HCT116 (cell line): Measurements from ENCODE around the gene CCDC14. TPM values are rescaled to one million over a fixed set of nuclear protein-coding genes. Genes with fewer than 3 reads are reported as not detected.

Source experiments
- ATAC-seq: fragments of 200-7000 bp; cut with Tn5 transposase; 2 replicates; pipeline ENCODE4 v1.9.1; 2020; ENCODE audit warnings: mild to moderate bottlenecking, moderate library complexity
- BruUV-seq: library from RNA; stranded (reverse); fragments of 400-500 nt; replicated peaks from 2 replicates; lab custom pipeline; 2021; lab: Mats Ljungman, UMichigan
- CTCF ChIA-PET: fragments of 300-600 bp; sonication (Branson Sonifier 250); formaldehyde crosslinking; loops from one replicate; lab custom pipeline; 2021; ENCODE audit warnings: antibody characterized with exemption; lab: Charles Lee
- POLR2A ChIA-PET: fragments of 300-600, 350-600 bp; sonication (Branson Sonifier 250); formaldehyde crosslinking; loops from one replicate; lab custom pipeline; 2021; ENCODE audit warnings: antibody characterized with exemption; lab: Charles Lee
- RAD21 ChIA-PET, 2 experiments: fragments of 300-600 bp; sonication (Branson Sonifier 250); formaldehyde crosslinking; loops; one replicate each; lab custom pipeline; 2023; ENCODE audit warnings: low total read pairs in 2 of 2; ENCODE audit not compliant: uncharacterized antibody in 2 of 2, unreplicated experiment in 2 of 2, low non-redundant PET in 1 of 2; lab: Charles Lee
- DNase-seq: peaks from one replicate; pipeline ENCODE4 v3.0.0-alpha.2; 2010; ENCODE audit warnings: low read depth, low spot score
- H2AFZ ChIP-seq: fragments of 200-600 bp; shearing (Covaris generic), sonication (generic); 2 replicates; pipeline ENCODE4 v1.6.1; 2017; ENCODE audit warnings: low read depth, mixed run types, mixed read lengths, antibody characterized with exemption, low read length; ENCODE audit not compliant: poor library complexity, severe bottlenecking
- H3K27ac ChIP-seq: 2 replicates; pipeline ENCODE4 v1.5.1; 2012; ENCODE audit warnings: low read depth, low read length
- H3K27me3 ChIP-seq: fragments of 200-600 bp; sonication (generic); 2 replicates; pipeline ENCODE4 v1.6.1; 2016; ENCODE audit warnings: mixed run types, low read length, mixed read lengths; ENCODE audit not compliant: insufficient read depth
- H3K36me3 ChIP-seq, 2 experiments: fragments of 200-500 bp in 1 of 2; fragments of 200-600 bp in 1 of 2; sonication (Bioruptor generic) in 1 of 2; sonication (generic) in 1 of 2; 2 replicates each; pipeline versions ENCODE4 v1.5.1 to v1.6.1; 2014 to 2016; ENCODE audit warnings: low read length in 2 of 2, inconsistent platforms in 1 of 2, mixed read lengths in 1 of 2, mixed run types in 1 of 2; ENCODE audit not compliant: insufficient read depth in 2 of 2, control insufficient read depth in 1 of 2
- H3K4me1 ChIP-seq, 2 experiments: fragments of 200-600 bp in 1 of 2; sonication (generic) in 1 of 2; 2 replicates each; pipeline versions ENCODE4 v1.5.1 to v1.6.1; 2012 to 2017; ENCODE audit warnings: low read length in 2 of 2, inconsistent platforms in 1 of 2, mild to moderate bottlenecking in 1 of 2, mixed read lengths in 1 of 2, mixed run types in 1 of 2, moderate library complexity in 1 of 2; ENCODE audit not compliant: insufficient read depth in 2 of 2, control insufficient read depth in 1 of 2
- H3K4me2 ChIP-seq: fragments of 200-600 bp; sonication (generic); 2 replicates; pipeline ENCODE4 v1.6.1; 2017; ENCODE audit warnings: mixed run types, low read length, mixed read lengths
- H3K4me3 ChIP-seq, 2 experiments: fragments of 200-600 bp in 1 of 2; sonication (generic) in 1 of 2; replicated peaks in 1 of 2; 2 replicates each; pipeline ENCODE4 v1.5.1; 2011 to 2016; ENCODE audit warnings: low read length in 2 of 2, control low read depth in 1 of 2, low read depth in 1 of 2, mild to moderate bottlenecking in 1 of 2, mixed read lengths in 1 of 2, mixed run types in 1 of 2
- H3K79me2 ChIP-seq: fragments of 200-600 bp; sonication (generic); 2 replicates; pipeline ENCODE4 v1.6.1; 2017; ENCODE audit warnings: mild to moderate bottlenecking, mixed run types, low read length, moderate library complexity, mixed read lengths; ENCODE audit not compliant: insufficient read depth
- H3K9ac ChIP-seq: fragments of 200-600 bp; sonication (generic); 2 replicates; pipeline ENCODE4 v1.6.1; 2016; ENCODE audit warnings: low read length, mixed read lengths
- H3K9me2 ChIP-seq: fragments of 200-600 bp; sonication (generic), shearing (Covaris generic); 2 replicates; pipeline ENCODE4 v1.6.1; 2017; ENCODE audit warnings: mixed run types, mild to moderate bottlenecking, moderate library complexity; ENCODE audit not compliant: insufficient read depth
- H3K9me3 ChIP-seq, 2 experiments: fragments of 200-500 bp in 1 of 2; fragments of 200-600 bp in 1 of 2; sonication (Bioruptor generic) in 1 of 2; sonication (generic) in 1 of 2; 2 replicates each; pipeline ENCODE4 v1.6.1; 2014 to 2017; ENCODE audit warnings: low read length in 2 of 2, mixed read lengths in 2 of 2, inconsistent platforms in 1 of 2, low read depth in 1 of 2, mild to moderate bottlenecking in 1 of 2, mixed run types in 1 of 2, moderate library complexity in 1 of 2; ENCODE audit not compliant: control insufficient read depth in 1 of 2, insufficient read depth in 1 of 2
- H4K20me1 ChIP-seq: fragments of 200-600 bp; sonication (generic), shearing (Covaris generic); 2 replicates; pipeline ENCODE4 v1.6.1; 2017; ENCODE audit warnings: mixed run types, mild to moderate bottlenecking, moderate library complexity; ENCODE audit not compliant: insufficient read depth
- CEBPB ChIP-seq: IDR thresholded peaks from 2 replicates; pipeline ENCODE4 v1.6.1; 2012; ENCODE audit warnings: low read depth
- EGR1 ChIP-seq: IDR thresholded peaks from 2 replicates; pipeline ENCODE4 v1.6.1; 2012; ENCODE audit warnings: low read depth
- EZH2 ChIP-seq: fragments of 200-600 bp; sonication (generic); IDR thresholded peaks from 2 replicates; pipeline ENCODE4 v1.6.1; 2017; ENCODE audit warnings: antibody characterized with exemption, mixed run types
- EZH2phosphoT487 ChIP-seq: fragments of 200-600 bp; IDR thresholded peaks from 2 replicates; pipeline ENCODE4 v1.6.1; 2018; ENCODE audit warnings: antibody characterized with exemption, borderline replicate concordance
- FOSL1 ChIP-seq: IDR thresholded peaks from 2 replicates; pipeline ENCODE4 v1.6.1; 2012; ENCODE audit warnings: low read depth
- JUND ChIP-seq: IDR thresholded peaks from 2 replicates; pipeline ENCODE4 v1.6.1; 2012
- POLR2A ChIP-seq: IDR thresholded peaks from 2 replicates; pipeline ENCODE4 v1.7.0; 2011; ENCODE audit warnings: borderline replicate concordance; ENCODE audit not compliant: insufficient read depth, insufficient read length; ENCODE audit errors: extremely low read depth
- RAD21 ChIP-seq: IDR thresholded peaks from 2 replicates; pipeline ENCODE4 v1.6.1; 2012; ENCODE audit warnings: low read depth, mild to moderate bottlenecking
- SIN3A ChIP-seq: IDR thresholded peaks from 2 replicates; pipeline ENCODE4 v1.6.1; 2012; ENCODE audit warnings: low read depth
- SRF ChIP-seq: IDR thresholded peaks from 2 replicates; pipeline ENCODE4 v1.6.1; 2012; ENCODE audit warnings: low read depth
- TCF7L2 ChIP-seq: IDR thresholded peaks from 2 replicates; pipeline ENCODE4 v1.7.0; 2011; ENCODE audit warnings: borderline replicate concordance, inconsistent platforms; ENCODE audit not compliant: insufficient read depth, insufficient read length; ENCODE audit errors: extremely low read depth
- ZNF274 ChIP-seq: fragments of 200-500 bp; sonication (Bioruptor generic); IDR thresholded peaks from 2 replicates; pipeline ENCODE4 v1.6.1; 2014; ENCODE audit warnings: mild to moderate bottlenecking, low read depth, low read length, inconsistent platforms
- intact Hi-C: fragments of 100-400 bp; cut with micrococcal nuclease; formaldehyde crosslinking; loops from 2 replicates; pipeline ENCODE4 v1.10.0; 2022
- total RNA-seq: library from RNA; stranded (reverse); gene quantifications from one replicate; pipeline ENCODE4 v1.2.1, GENCODE V29; 2021; ENCODE audit not compliant: unreplicated experiment
- TF ChIP-seq, protein P1 (sequence below), 3 experiments: fragments of 200-600 bp in 1 of 3; sonication (generic) in 1 of 3; IDR thresholded peaks in 2 of 3; conservative IDR thresholded peaks in 1 of 3; 2 replicates each; pipeline ENCODE4 v1.5.1; 2012 to 2017; ENCODE audit warnings: low read depth in 2 of 3, low read length in 2 of 3, antibody characterized with exemption in 1 of 3, borderline replicate concordance in 1 of 3, control low read depth in 1 of 3, mild to moderate bottlenecking in 1 of 3, mixed read lengths in 1 of 3, mixed run types in 1 of 3, moderate library complexity in 1 of 3; ENCODE audit not compliant: insufficient read depth in 1 of 3
- TF ChIP-seq, protein P2 (sequence below): IDR thresholded peaks from 2 replicates; pipeline ENCODE4 v1.6.1; 2012; ENCODE audit warnings: low read depth

Gene CCDC14
- total RNA-seq, 1 experiment from 2014 or later, result 54.5 TPM

DNA sequence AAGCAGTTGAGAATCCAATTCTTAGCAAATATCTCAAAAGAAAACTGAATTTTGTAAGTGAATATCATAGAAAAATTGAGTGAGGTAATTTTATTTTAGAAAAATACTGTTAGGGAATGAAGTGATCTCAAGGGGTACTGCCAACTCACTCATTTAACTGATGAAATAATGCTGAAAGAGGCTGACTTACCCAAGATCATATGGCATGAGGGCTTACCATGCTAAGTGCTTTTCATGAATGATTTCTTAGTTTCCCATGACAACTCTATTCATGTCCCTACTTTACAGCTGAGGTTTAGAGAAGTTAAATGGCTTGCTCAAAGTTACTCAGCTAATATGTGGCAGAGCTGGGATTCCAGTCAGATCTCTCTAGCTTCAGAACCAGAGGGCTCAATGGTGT lies 30.6 kb downstream of the CCDC14 start:
- H3K36me3 ChIP-seq, result peaks cover 17 to 19% of the 10 kb centered on the region in 2 experiments; a peak in 3 of 4 replicates
- H3K9me3 ChIP-seq, result no peaks in the 10 kb centered on the region
- CTCF ChIA-PET, result interaction anchor here (0.7 kb wide), 1 partner anchor 11 kb away, joined by 4 read pairs; no protein-coding TSS in a partner anchor
- no peak overlapping the region for H3K4me2 ChIP-seq
- H3K9ac ChIP-seq, result no peak overlapping the region
- no TSS peak for BruUV-seq
- no peaks in the 10 kb centered on the region for H3K4me1 ChIP-seq
- RAD21 ChIA-PET, result no interaction called here
- H3K27me3 ChIP-seq, result no peaks in the 10 kb centered on the region
- no peak overlapping the region for H2AFZ ChIP-seq
- no peaks in the 10 kb centered on the region for H3K79me2 ChIP-seq
- no peak for DNase-seq
- no peaks in the 10 kb centered on the region for H3K9me2 ChIP-seq
- H3K27ac ChIP-seq, result no peak overlapping the region
- no peak overlapping the region for H3K4me3 ChIP-seq
- POLR2A ChIA-PET, result no interaction called here
- intact Hi-C loops, result no loop called here
- TF ChIP-seq RAD21 (no peak), JUND (no peak), CEBPB (no peak), SRF (no peak), FOSL1 (no peak), EZH2phosphoT487 (no peak), EZH2 (no peak), SIN3A (no peak), ZNF274 (no peak), EGR1 (no peak), TCF7L2 (no peak), POLR2A (no peak)
- TF ChIP-seq, protein P1, sequence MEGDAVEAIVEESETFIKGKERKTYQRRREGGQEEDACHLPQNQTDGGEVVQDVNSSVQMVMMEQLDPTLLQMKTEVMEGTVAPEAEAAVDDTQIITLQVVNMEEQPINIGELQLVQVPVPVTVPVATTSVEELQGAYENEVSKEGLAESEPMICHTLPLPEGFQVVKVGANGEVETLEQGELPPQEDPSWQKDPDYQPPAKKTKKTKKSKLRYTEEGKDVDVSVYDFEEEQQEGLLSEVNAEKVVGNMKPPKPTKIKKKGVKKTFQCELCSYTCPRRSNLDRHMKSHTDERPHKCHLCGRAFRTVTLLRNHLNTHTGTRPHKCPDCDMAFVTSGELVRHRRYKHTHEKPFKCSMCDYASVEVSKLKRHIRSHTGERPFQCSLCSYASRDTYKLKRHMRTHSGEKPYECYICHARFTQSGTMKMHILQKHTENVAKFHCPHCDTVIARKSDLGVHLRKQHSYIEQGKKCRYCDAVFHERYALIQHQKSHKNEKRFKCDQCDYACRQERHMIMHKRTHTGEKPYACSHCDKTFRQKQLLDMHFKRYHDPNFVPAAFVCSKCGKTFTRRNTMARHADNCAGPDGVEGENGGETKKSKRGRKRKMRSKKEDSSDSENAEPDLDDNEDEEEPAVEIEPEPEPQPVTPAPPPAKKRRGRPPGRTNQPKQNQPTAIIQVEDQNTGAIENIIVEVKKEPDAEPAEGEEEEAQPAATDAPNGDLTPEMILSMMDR (IDR thresholded peaks at IDR 0.05 in 2 of 3, conservative IDR thresholded peaks at IDR 0.05 in 1 of 3; ENCODE audit: borderline replicate concordance in 1 of 3, insufficient read depth in 1 of 3, low read depth in 2 of 3, low read length in 2 of 3), result no peak
- TF ChIP-seq, protein P2, sequence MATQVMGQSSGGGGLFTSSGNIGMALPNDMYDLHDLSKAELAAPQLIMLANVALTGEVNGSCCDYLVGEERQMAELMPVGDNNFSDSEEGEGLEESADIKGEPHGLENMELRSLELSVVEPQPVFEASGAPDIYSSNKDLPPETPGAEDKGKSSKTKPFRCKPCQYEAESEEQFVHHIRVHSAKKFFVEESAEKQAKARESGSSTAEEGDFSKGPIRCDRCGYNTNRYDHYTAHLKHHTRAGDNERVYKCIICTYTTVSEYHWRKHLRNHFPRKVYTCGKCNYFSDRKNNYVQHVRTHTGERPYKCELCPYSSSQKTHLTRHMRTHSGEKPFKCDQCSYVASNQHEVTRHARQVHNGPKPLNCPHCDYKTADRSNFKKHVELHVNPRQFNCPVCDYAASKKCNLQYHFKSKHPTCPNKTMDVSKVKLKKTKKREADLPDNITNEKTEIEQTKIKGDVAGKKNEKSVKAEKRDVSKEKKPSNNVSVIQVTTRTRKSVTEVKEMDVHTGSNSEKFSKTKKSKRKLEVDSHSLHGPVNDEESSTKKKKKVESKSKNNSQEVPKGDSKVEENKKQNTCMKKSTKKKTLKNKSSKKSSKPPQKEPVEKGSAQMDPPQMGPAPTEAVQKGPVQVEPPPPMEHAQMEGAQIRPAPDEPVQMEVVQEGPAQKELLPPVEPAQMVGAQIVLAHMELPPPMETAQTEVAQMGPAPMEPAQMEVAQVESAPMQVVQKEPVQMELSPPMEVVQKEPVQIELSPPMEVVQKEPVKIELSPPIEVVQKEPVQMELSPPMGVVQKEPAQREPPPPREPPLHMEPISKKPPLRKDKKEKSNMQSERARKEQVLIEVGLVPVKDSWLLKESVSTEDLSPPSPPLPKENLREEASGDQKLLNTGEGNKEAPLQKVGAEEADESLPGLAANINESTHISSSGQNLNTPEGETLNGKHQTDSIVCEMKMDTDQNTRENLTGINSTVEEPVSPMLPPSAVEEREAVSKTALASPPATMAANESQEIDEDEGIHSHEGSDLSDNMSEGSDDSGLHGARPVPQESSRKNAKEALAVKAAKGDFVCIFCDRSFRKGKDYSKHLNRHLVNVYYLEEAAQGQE, result no peak
- ATAC-seq, result no peak
- H4K20me1 ChIP-seq, result no peaks in the 10 kb centered on the region
